Activated CD4-positive, alpha-beta T cell treated with anti-CD3 and anti-CD28 coated beads for 1 hour (primary cell): Measurements from ENCODE around the gene CMC1.

Experiments used
- DNase-seq: peaks from one replicate; pipeline ENCODE4 v3.0.0-alpha.2; 2020

The CMC1 gene

DNA sequence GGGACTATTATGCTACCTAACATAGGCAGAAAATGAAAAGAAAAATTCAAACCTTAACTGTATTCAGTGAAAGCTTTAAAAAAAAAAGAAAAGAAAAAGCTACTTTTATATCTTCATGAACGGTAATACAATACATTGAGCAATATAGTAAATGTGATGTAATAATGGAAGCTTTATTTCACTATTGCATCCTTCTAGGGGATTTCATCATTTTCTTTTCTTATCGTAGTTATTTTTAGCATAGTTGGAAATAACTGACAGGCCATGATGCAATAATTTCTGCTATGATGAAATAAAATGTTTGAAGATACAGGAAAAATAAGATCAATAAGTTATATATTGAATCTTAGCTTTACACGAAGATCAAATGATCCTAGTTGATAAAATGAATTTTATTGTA, 66.8 kb downstream of the CMC1 start:
- DNase-seq: no peak

DNA sequence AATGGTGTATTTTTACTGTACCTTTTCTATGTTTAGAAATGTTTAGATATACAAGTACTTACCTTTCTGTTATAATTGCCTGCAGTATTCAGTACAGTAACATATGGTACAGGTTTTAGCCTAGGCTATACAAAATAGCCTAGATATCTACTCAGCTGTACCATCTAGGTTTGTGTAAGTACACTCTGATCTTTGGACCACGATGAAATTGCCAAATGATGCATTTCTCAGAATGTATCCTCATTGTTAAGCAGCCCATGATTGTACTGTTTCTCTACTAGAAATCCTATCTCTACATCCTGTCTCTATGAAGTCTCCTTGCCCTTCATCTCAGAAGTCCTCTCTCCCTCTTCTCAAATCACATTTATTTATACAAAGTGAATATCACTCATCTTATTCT, 74.3 kb downstream of the CMC1 start:
- no peak for DNase-seq

DNA sequence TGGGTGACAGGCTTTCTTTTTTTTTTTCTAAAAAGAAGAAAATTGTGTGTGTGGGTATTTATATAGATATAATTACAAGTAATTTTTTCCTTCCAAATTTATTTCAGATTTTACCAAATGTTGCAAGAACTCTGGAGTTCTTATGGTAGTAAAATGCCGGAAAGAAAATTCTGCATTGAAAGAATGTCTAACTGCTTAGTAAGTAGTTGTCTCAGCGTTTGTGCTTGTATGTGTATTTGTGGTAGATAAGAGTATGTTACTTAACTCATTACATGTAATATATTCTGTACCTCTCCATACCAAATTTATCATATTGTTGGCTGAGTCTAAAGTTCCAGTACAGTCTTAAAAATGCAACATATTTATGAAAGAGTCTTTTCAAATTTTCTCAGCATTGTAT, 74.8 kb downstream of the CMC1 start:
- DNase-seq: no peak

DNA sequence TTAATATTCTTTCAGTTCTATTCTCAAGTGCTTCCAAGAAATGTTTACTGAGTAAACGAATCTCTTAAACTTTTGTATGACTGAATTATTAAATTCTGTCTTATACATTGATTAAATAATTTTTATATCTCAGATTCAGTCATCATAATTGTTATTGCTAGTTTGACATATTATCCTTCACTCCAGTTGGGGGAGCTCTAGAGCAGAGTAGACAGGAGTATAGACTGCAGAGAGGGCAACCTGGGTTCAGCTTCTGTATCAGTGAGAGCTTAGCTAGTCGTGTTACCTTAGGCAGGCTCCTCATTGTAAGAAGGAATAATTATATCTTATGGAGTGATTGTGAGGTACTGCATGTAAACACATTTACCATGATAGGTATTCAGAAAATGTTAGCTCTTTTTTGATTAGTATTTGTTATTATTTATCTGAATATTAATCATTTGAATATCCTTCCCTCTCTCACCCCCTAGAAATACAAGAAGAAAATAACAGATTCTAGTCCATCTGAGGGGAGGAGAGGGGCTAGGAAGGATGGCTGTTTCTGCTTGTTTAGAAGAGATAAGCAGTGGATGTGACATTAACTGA, 76.1 kb downstream of the CMC1 start:
- no peak for DNase-seq

- no peak for DNase-seq
Observed at GRCh38 chr3:28320981-28321380, 79.6 kb downstream of the CMC1 start.

GRCh38 chr3:28322464-28322863, 81.0 kb downstream of the CMC1 start:
- no peak for DNase-seq

DNA sequence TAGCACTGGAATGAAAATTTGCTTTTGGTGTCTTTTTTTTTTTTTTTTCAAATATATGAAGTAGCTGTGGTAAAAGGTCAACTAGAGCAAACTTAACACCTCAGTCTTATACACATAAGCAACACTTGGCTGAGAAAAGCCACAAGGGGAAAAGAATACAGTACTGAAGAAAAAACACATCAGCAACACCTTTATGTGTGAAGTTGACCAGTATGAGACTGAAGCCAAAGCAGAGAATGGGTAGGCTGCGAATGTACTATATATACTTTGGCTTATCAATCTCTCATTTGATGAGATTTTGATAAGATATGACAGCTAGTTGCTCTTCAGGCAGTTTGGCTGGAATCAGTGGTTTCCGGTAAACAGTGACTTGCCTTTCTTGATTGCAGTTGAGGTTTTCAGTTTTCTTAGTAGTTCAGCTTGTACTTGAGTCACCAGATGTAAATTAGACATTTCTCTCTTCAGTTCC, 85.1 kb downstream of the CMC1 start:
- DNase-seq: no peak

- DNase-seq: no peak
Observed at GRCh38 chr3:28328188-28329151, 87.1 kb downstream of the CMC1 start.

GRCh38 chr3:28334552-28334951, 93.1 kb downstream of the CMC1 start:
- DNase-seq: no peak

- DNase-seq: no peak
Observed at GRCh38 chr3:28335246-28335645, 93.8 kb downstream of the CMC1 start.

DNA sequence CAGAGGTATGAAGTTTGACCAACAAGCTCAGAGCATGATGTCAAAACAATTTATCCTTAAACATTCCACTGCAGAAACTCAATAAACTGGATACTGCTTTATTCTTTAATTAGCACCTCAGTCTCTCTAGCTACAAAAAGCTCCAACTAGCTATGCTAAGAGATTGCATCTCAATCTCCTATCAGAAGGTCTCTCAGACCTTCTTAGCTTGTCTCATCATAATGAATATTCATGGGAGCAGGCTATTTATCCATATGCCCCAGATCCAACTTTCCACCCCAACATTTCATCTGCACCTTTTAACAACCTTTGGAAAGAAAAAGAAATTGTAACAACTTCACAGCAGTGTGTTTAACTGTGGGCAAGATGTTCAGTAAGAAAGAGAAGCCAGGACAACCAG, 95.8 kb downstream of the CMC1 start:
- no peak for DNase-seq

DNA sequence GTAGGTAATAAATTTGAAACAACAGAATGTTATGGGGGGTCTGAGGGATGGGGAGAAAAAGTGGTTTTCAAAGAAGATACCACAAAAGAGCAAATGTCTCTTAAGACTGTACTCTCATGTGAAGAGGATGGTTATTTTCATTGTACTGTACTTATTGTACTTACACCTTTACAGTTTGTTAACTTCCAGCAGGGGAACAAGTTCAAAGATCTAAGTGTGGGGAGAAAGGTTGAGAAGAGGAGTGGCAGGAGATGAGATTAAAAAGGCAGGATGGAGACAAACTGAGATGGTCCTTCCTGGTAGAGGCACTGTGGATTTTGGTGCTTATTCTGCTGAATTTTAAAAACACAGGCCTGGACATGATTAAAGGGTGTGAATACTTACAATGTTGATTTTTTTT, 101.7 kb downstream of the CMC1 start:
- no peak for DNase-seq

DNA sequence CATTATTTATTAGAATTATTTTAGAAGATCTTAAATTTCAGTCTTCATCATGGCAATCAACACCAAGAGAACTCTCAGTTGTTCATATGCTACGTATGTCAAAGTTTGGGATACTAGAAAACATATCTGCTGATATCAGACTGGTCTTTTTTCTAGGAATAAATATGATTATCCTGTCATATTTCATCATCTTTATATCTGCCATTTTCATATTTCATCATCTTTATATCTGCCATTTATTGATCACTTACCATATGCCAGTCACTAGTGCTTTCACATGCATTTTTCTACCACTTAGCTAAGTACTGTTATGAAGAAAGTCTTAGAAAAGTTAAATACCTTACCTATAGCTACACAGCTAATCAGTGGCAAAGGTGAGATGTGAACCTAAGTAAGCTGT, 104.3 kb downstream of the CMC1 start:
- DNase-seq: no peak

DNA sequence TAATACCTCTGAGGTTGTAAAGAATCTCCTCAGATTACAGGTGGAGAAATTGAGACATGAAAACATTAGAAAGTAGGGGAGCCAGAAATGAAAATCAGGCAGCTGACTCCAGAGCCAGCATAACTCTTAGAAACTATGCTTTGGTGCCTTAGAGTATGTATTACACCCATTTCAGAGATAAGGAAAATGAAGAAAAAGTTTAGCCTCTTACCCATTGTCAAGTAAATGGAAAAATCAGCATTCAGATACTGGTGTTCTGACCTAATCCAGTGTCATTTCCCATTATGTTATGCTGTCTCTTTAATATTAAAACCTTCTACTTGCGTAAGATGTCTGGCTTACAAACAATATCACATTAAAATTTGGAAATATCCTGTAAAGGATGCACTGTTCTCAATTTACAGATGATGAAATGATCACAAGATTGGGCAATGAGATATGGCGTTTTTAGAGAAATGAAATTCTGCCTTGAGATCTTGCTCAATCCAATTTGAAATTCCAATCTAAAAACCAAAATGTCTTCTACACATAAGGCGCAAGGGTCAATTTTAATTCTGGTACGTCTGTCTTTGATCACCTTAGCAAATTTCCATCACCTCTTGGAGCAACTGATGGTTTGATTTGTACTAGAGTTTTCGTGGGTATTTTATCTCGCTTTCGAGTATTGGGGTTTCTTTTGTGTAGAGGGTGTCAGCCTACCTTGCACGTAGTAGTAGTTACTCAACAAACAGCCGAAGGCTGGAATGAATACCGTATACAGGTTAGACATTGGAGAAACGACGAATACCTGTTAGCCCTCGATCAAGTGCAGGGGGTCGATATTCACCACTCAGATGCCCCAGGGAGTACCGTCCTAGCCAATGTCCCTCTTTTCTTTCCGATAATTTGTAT, 106.2 kb downstream of the CMC1 start:
- DNase-seq: no peak

- DNase-seq: no peak
Observed at GRCh38 chr3:28348265-28348628, 106.8 kb downstream of the CMC1 start.

DNA sequence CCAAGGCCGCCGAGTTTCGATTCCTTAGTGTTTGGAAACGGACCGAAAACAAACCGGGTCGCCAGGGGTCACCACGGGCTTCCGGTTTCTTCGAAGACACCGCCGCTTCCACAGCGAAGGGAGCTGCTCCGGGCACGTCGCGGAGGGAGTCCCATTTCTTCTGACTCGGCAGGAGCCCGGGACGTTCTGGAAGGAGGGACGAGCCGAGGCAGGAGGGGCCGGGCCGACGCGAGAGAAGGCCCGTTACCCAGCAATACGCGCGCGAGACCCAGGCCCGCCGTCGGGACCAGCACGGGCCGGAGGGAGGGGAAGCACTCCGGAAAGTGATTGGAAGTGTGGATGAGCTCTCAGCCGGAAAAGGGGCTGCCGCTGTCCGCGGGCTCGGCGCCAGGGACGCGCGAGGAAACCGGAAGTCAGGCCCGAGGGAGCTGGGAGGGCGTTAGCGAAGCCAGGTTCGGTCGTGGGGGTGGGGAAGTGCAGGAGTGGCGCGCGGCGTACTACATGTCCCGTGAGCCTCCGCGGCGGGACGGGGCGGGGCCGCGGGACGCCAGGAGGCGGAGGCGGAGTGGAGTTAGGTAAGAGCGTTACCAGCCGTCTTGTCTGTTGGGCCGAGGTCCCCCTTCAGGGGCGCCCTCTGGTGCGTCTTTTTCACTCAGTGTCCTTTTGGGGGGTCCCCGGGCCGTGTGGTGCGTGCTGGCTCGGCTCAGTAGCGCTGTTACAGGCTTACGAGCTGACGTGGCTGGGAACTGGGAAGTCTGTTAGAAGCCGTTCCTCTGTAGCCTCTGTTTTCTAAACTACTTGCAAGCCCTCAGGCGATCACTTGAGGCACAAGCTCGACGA, 107.4 kb downstream of the CMC1 start, which contains the start of the genes AZI2 and ZCWPW2:
AZI2 (minus strand) TSS at position 196 of the 840 bp plus-strand sequence. CDS start 8,207 bp downstream, outside the sequence.
ZCWPW2 (plus strand) TSS at position 93 of the 840 bp plus-strand sequence. CDS start 64,348 bp downstream, outside the sequence.
- peak; percentile 88 for DNase-seq

DNA sequence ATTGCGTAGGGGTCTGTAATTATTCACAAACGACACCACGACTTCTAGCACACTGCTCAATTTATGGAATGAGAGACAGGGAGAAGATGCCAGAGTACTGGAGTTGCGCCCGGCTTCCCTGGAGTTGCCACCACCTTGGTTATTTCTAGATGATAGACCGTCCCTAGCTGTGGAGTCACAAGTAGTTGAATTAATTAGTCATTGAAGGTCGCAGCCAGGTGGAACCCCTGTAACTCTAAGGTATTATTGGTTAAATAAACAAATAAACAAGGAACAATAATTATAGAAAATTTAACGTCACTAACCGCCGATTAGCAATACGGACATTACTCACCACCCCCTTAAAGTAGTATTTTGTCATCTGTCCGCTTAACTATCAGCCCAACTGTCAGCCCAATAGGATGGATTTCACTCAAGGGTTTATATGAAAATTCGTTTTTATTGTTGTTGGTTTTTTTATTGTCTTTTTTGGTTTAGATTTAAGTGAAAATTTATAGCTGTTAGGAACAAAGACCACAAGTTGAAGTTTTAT, 108.1 kb downstream of the CMC1 start:
- DNase-seq: no peak
